A673 (cell line): ENCODE measurements around the gene SRPK3. TPM values are rescaled to one million over a fixed set of nuclear protein-coding genes. Genes with fewer than 3 reads are reported as not detected.

Experiments
- BruUV-seq: library from RNA; stranded (reverse); fragments of 400-500 nt; replicated peaks from 2 replicates; lab custom pipeline; 2021; lab: Mats Ljungman, UMichigan
- CTCF ChIA-PET: fragments of 300-600 bp; sonication (Branson Sonifier 250); formaldehyde crosslinking; loops from one replicate; lab custom pipeline; 2022; ENCODE audit warnings: antibody characterized with exemption; lab: Charles Lee
- POLR2A ChIA-PET: fragments of 300-600 bp; sonication (Branson Sonifier 250); formaldehyde crosslinking; loops from one replicate; lab custom pipeline; 2022; ENCODE audit warnings: antibody characterized with exemption; ENCODE audit not compliant: low non-redundant PET; lab: Charles Lee
- DNase-seq: peaks from one replicate; pipeline ENCODE4 v3.0.0-alpha.2; 2015; ENCODE audit warnings: low spot score
- H3K27ac ChIP-seq: fragments of 200-600 bp; sonication (generic); 2 replicates; pipeline ENCODE4 v1.5.1; 2016; ENCODE audit warnings: mixed run types, low read depth, mild to moderate bottlenecking, mixed read lengths, antibody characterized with exemption, low read length; ENCODE audit not compliant: poor library complexity, severe bottlenecking
- H3K27me3 ChIP-seq: fragments of 200-600 bp; sonication (generic); replicated peaks from 2 replicates; pipeline ENCODE4 v1.6.1; 2017; ENCODE audit warnings: mixed run types, low read depth, mild to moderate bottlenecking, mixed read lengths, antibody characterized with exemption, low read length; ENCODE audit not compliant: insufficient read depth, poor library complexity
- H3K36me3 ChIP-seq: fragments of 200-600 bp; sonication (generic); 2 replicates; pipeline ENCODE4 v1.6.1; 2016; ENCODE audit warnings: mixed run types, mild to moderate bottlenecking, mixed read lengths, antibody characterized with exemption, low read length; ENCODE audit not compliant: insufficient read depth, poor library complexity, severe bottlenecking
- H3K4me1 ChIP-seq: fragments of 200-600 bp; sonication (generic); 2 replicates; pipeline ENCODE4 v1.6.1; 2017; ENCODE audit warnings: mixed run types, mild to moderate bottlenecking, mixed read lengths, antibody characterized with exemption, low read length; ENCODE audit not compliant: insufficient read depth, poor library complexity, severe bottlenecking
- H3K4me3 ChIP-seq: fragments of 200-600 bp; sonication (generic); 2 replicates; pipeline ENCODE4 v1.5.1; 2016; ENCODE audit warnings: low read depth, mixed run types, mild to moderate bottlenecking, mixed read lengths, low read length; ENCODE audit not compliant: poor library complexity, severe bottlenecking
- H3K9me3 ChIP-seq: fragments of 200-600 bp; sonication (generic); 2 replicates; pipeline ENCODE4 v1.6.1; 2016; ENCODE audit warnings: mixed run types, low read depth, mild to moderate bottlenecking, mixed read lengths, antibody characterized with exemption, low read length; ENCODE audit not compliant: poor library complexity, severe bottlenecking
- CTCF ChIP-seq: fragments of 300-800, 200-600 bp; sonication (generic); conservative IDR thresholded peaks from 2 replicates; pipeline ENCODE4 v1.5.1; 2017; ENCODE audit warnings: low read depth, mild to moderate bottlenecking, antibody characterized with exemption, low read length, moderate library complexity, mixed read lengths
- EZH2 ChIP-seq: fragments of 200-600 bp; sonication (generic); IDR thresholded peaks from 2 replicates; pipeline ENCODE4 v1.6.1; 2017; ENCODE audit warnings: borderline replicate concordance, low read depth, mild to moderate bottlenecking, mixed read lengths, antibody characterized with exemption, low read length; ENCODE audit not compliant: poor library complexity, severe bottlenecking
- intact Hi-C: fragments of 100-400 bp; cut with micrococcal nuclease; formaldehyde crosslinking; loops from one replicate; pipeline ENCODE4 v1.10.0; 2022; ENCODE audit not compliant: unreplicated experiment
- total RNA-seq: library from RNA; stranded (reverse); gene quantifications from 2 replicates; pipeline ENCODE4 v1.2.3, GENCODE V29; 2021

The SRPK3 gene
- total RNA-seq, 1 experiment from 2014 or later: not detected

GRCh38 chrX:153771415-153772315 is 9.2 kb upstream of the SRPK3 start:
- H3K27me3 ChIP-seq: no peaks in the 10 kb centered on the region
- POLR2A ChIA-PET: interaction anchor here (0.6 kb wide), 1 partner anchor 175 kb away, joined by 4 read pairs; no protein-coding TSS in a partner anchor
- CTCF ChIA-PET: no interaction called here
- no peaks in the 10 kb centered on the region for H3K9me3 ChIP-seq
- intact Hi-C loops: no loop called here
- H3K27ac ChIP-seq: no peak overlapping the region
- no peak for TF ChIP-seq CTCF
- TF ChIP-seq EZH2: no peak
- H3K4me1 ChIP-seq: no peaks in the 10 kb centered on the region
- H3K4me3 ChIP-seq: no peak overlapping the region
- DNase-seq: no peak
- no TSS peak for BruUV-seq
- no peaks in the 10 kb centered on the region for H3K36me3 ChIP-seq

- intact Hi-C loops: no loop called here
- no peaks in the 10 kb centered on the region for H3K4me1 ChIP-seq
- no peaks in the 10 kb centered on the region for H3K27me3 ChIP-seq
- no peak for DNase-seq
- BruUV-seq: no TSS peak
- ChIA-PET POLR2A (interaction anchor here (0.6 kb wide), 1 partner anchor 175 kb away, joined by 4 read pairs; no protein-coding TSS in a partner anchor), CTCF (no interaction called here)
- H3K27ac ChIP-seq: no peak overlapping the region
- no peak overlapping the region for H3K4me3 ChIP-seq
- no peaks in the 10 kb centered on the region for H3K9me3 ChIP-seq
- H3K36me3 ChIP-seq: no peaks in the 10 kb centered on the region
- TF ChIP-seq CTCF (no peak), EZH2 (no peak)
These were observed 8.3 kb upstream of the SRPK3 start for GRCh38 chrX:153772316-153773217.

- no peak overlapping the region for H3K4me3 ChIP-seq
- TF ChIP-seq CTCF (no peak), EZH2 (no peak)
- H3K36me3 ChIP-seq: no peaks in the 10 kb centered on the region
- intact Hi-C loops: no loop called here
- H3K4me1 ChIP-seq: no peaks in the 10 kb centered on the region
- POLR2A ChIA-PET: no interaction called here
- H3K27ac ChIP-seq: no peak overlapping the region
- no peaks in the 10 kb centered on the region for H3K27me3 ChIP-seq
- no TSS peak for BruUV-seq
- no peaks in the 10 kb centered on the region for H3K9me3 ChIP-seq
- DNase-seq: no peak
- CTCF ChIA-PET: no interaction called here
These were observed 7.6 kb upstream of the SRPK3 start for GRCh38 chrX:153773218-153773611.
